ENCODE data around the gene FOXP1. TPM values are rescaled to one million over a fixed set of nuclear protein-coding genes. Genes with fewer than 3 reads are reported as not detected.

The FOXP1 gene
- total and polyA plus RNA-seq, 2 donors (not counting 1 experiment from before 2014, with no cell fraction given) = 70.3 to 101 TPM

DNA sequence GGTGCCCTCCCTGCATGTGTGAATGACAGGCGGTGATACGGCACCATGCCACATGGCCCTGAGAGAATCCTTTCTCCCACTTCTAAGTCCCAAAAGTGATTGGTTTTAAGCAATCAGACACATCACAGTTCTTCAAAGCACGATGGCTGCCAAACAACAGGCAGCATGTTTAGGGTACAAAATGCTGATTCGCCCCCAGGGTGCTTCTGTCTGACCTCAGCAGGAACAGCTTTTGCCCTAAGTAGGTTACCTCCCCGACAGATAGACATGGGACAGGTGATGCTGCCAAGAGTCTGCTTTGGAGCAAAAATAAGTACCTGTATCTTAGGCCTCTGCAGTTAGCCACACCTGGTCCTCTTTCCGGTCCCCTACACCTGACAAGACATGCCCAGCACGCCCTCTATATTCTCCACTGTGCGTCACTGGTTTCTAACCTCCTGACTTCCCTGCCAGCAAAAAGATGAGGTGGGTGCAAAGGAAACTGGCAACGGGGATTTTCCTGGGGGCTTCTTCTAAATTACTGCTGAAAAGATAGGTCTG is 549.8 kb downstream of the FOXP1 start:
- Histone ChIP-seq H3K36me3 (ENCODE audit: control insufficient read depth, insufficient read depth, low read length) (peaks cover 5% of the 10 kb centered on the region), H3K79me2 (ENCODE audit: control insufficient read depth, insufficient read depth, low read length) (peaks cover 82% of the 10 kb centered on the region)

DNA sequence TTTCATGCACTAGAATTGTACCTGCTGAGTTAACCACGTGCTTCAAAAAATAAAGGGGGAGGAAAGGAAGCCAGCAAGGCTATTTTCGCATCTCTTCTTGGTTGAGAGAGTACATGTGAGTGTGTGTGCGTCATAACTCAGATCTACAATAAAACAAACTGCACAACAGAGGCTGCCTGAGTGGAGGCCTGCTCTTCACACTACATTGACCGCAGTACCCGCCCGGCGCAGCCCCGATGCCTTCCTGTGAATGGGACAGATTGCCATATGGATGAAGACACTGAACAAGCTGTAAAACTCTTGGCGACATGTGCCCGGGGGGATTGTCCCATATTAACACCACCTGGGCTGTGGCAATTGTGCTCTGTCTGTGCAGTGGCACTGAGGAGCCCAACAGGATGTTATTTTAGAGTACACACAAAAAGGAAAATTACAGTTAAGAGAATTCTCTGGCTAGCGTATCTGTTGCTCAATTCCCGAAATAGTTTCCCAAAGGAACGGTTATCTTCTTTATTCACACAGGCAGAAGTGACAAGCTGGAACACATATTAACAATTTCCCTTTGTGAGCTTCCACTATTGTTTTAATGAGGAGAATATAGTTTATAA is 551.5 kb downstream of the FOXP1 start:
- Histone ChIP-seq H3K4me1 (ENCODE audit: control insufficient read depth, extremely low read depth, insufficient read depth, low read length) (no peaks in the 10 kb centered on the region), H3K27me3 (ENCODE audit: control insufficient read depth, insufficient read depth, low read length) (no peaks in the 10 kb centered on the region), H3K36me3 (ENCODE audit: control insufficient read depth, insufficient read depth, low read length) (peaks cover 5% of the 10 kb centered on the region), H4K20me1 (ENCODE audit: control insufficient read depth, extremely low read depth, insufficient read depth, low read length) (no peaks in the 10 kb centered on the region), H2AFZ (ENCODE audit: low read length) (no peak overlapping the region), H3K9ac (ENCODE audit: insufficient read depth, low read length) (no peak overlapping the region), H3K79me2 (ENCODE audit: control insufficient read depth, insufficient read depth, low read length) (peaks cover 81% of the 10 kb centered on the region), H3K9me3 (ENCODE audit: control insufficient read depth, insufficient read depth, low read depth, low read length) (no peaks in the 10 kb centered on the region), H3K4me2 (ENCODE audit: extremely low read depth, insufficient read depth, low read length) (no peak overlapping the region), H3K27ac (ENCODE audit: insufficient read depth, low read length) (no peak overlapping the region), H3K4me3 (replicated peaks in 1 of 4; ENCODE audit: control extremely low read depth in 1 of 4, insufficient read depth in 1 of 4, low read depth in 3 of 4, low read length in 4 of 4) (no peak overlapping the region)
- TF ChIP-seq, protein P1, sequence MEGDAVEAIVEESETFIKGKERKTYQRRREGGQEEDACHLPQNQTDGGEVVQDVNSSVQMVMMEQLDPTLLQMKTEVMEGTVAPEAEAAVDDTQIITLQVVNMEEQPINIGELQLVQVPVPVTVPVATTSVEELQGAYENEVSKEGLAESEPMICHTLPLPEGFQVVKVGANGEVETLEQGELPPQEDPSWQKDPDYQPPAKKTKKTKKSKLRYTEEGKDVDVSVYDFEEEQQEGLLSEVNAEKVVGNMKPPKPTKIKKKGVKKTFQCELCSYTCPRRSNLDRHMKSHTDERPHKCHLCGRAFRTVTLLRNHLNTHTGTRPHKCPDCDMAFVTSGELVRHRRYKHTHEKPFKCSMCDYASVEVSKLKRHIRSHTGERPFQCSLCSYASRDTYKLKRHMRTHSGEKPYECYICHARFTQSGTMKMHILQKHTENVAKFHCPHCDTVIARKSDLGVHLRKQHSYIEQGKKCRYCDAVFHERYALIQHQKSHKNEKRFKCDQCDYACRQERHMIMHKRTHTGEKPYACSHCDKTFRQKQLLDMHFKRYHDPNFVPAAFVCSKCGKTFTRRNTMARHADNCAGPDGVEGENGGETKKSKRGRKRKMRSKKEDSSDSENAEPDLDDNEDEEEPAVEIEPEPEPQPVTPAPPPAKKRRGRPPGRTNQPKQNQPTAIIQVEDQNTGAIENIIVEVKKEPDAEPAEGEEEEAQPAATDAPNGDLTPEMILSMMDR (conservative IDR thresholded peaks at IDR 0.05 in 1 of 2, IDR thresholded peaks at IDR 0.05 in 1 of 2; ENCODE audit: low read depth in 1 of 2, low read length in 2 of 2) = no peak
- TF ChIP-seq EZH2 (IDR thresholded peaks at IDR 0.05; ENCODE audit: low read length, missing control alignments) = no peak
- no peak for DNase-seq (ENCODE audit: low read depth in 2 of 2)

More for the DNA sequence above, 549.8 kb downstream of the FOXP1 start:
- DNase-seq (ENCODE audit: low read depth in 2 of 2) = no peak
- Histone ChIP-seq H3K4me3 (replicated peaks in 1 of 4; ENCODE audit: control extremely low read depth in 1 of 4, insufficient read depth in 1 of 4, low read depth in 3 of 4, low read length in 4 of 4) (no peak overlapping the region), H3K4me1 (ENCODE audit: control insufficient read depth, extremely low read depth, insufficient read depth, low read length) (peaks cover 2% of the 10 kb centered on the region), H3K4me2 (ENCODE audit: extremely low read depth, insufficient read depth, low read length) (no peak overlapping the region), H3K27ac (ENCODE audit: insufficient read depth, low read length) (no peak overlapping the region), H2AFZ (ENCODE audit: low read length) (no peak overlapping the region), H3K9ac (ENCODE audit: insufficient read depth, low read length) (no peak overlapping the region), H3K27me3 (ENCODE audit: control insufficient read depth, insufficient read depth, low read length) (no peaks in the 10 kb centered on the region), H4K20me1 (ENCODE audit: control insufficient read depth, extremely low read depth, insufficient read depth, low read length) (no peaks in the 10 kb centered on the region), H3K9me3 (ENCODE audit: control insufficient read depth, insufficient read depth, low read depth, low read length) (no peaks in the 10 kb centered on the region)
- no peak for TF ChIP-seq EZH2 (IDR thresholded peaks at IDR 0.05; ENCODE audit: low read length, missing control alignments)
- TF ChIP-seq, protein P1 (conservative IDR thresholded peaks at IDR 0.05 in 1 of 2, IDR thresholded peaks at IDR 0.05 in 1 of 2; ENCODE audit: low read depth in 1 of 2, low read length in 2 of 2) = no peak

DNA sequence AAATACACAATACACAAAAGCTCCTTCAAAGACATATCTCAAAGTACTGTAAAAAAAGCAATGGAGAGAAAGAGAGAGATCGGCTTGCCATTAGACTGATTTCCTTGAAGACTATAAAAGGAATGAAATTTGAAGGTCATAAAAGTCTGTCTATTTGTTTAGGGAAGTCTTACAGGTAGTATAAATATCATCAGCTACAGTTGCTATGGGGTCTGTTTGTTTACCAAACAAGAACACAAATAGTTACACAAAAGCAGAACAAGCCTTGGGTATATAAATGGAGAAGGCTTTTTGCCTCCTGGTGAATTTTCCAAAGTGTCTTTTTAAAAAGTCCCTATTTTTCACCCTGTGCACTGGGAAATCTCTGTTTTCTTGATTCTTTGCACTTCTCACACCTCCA is 552.3 kb downstream of the FOXP1 start:
- peaks cover 82% of the 10 kb centered on the region for H3K79me2 ChIP-seq (ENCODE audit: control insufficient read depth, insufficient read depth, low read length)
- H3K4me2 ChIP-seq (ENCODE audit: extremely low read depth, insufficient read depth, low read length) = no peak overlapping the region
- H3K27me3 ChIP-seq (ENCODE audit: control insufficient read depth, insufficient read depth, low read length) = no peaks in the 10 kb centered on the region
- no peak overlapping the region for H3K4me3 ChIP-seq (replicated peaks in 1 of 4; ENCODE audit: control extremely low read depth in 1 of 4, insufficient read depth in 1 of 4, low read depth in 3 of 4, low read length in 4 of 4)
- no peaks in the 10 kb centered on the region for H3K9me3 ChIP-seq (ENCODE audit: control insufficient read depth, insufficient read depth, low read depth, low read length)
- no peak overlapping the region for H3K9ac ChIP-seq (ENCODE audit: insufficient read depth, low read length)
- no peak for DNase-seq (ENCODE audit: low read depth in 2 of 2)
- H2AFZ ChIP-seq (ENCODE audit: low read length) = no peak overlapping the region
- no peaks in the 10 kb centered on the region for H3K4me1 ChIP-seq (ENCODE audit: control insufficient read depth, extremely low read depth, insufficient read depth, low read length)
- peaks cover 7% of the 10 kb centered on the region for H3K36me3 ChIP-seq (ENCODE audit: control insufficient read depth, insufficient read depth, low read length)
- TF ChIP-seq, protein P1 (conservative IDR thresholded peaks at IDR 0.05 in 1 of 2, IDR thresholded peaks at IDR 0.05 in 1 of 2; ENCODE audit: low read depth in 1 of 2, low read length in 2 of 2) = no peak
- no peak for TF ChIP-seq EZH2 (IDR thresholded peaks at IDR 0.05; ENCODE audit: low read length, missing control alignments)
- no peaks in the 10 kb centered on the region for H4K20me1 ChIP-seq (ENCODE audit: control insufficient read depth, extremely low read depth, insufficient read depth, low read length)
- no peak overlapping the region for H3K27ac ChIP-seq (ENCODE audit: insufficient read depth, low read length)

Data from fibroblast of lung (primary cell).